Hepatocyte (in vitro differentiated cells): ENCODE data around the gene MARCHF3.

Experiments used
- CTCF ChIP-seq: fragments of 200-600 bp; sonication (generic); IDR thresholded peaks from 2 replicates; pipeline ENCODE4 v1.5.1; 2016; ENCODE audit warnings: antibody characterized with exemption, mild to moderate bottlenecking; ENCODE audit not compliant: poor library complexity
- EZH2 ChIP-seq: fragments of 200-600 bp; sonication (generic); IDR thresholded peaks from 2 replicates; pipeline ENCODE4 v1.6.1; 2016; ENCODE audit warnings: antibody characterized with exemption, mild to moderate bottlenecking, borderline replicate concordance
- EZH2phosphoT487 ChIP-seq: fragments of 200-600 bp; sonication (generic); IDR thresholded peaks from one replicate; pipeline ENCODE4 v1.6.1; 2018; ENCODE audit warnings: antibody characterized with exemption, mild to moderate bottlenecking, low read depth, moderate library complexity; ENCODE audit not compliant: unreplicated experiment, severe bottlenecking

DNA sequence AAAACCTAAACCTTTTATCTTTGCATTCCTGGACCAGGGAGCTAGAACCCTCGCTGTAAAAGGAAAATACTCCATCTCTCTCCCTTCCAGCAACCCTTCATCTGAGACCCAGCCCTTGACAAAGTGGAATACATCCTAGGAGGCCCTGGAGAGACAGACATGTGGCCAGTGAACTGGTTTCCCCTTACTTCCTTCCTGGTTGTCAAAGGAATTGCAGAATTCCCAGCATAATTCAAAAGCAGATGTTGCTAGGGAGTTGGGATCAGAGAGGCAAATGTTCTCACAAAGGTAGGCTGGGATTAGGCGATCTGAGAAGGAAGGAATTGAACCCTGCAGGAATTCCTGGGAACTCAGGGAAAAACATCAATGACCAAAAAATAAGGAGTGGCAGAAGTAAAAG is 80.9 kb downstream of the MARCHF3 start:
- no peak for TF ChIP-seq CTCF
- TF ChIP-seq EZH2, result no peak
- TF ChIP-seq EZH2phosphoT487, result no peak
